ENCODE measurements around the gene GALNT16. TPM values are rescaled to one million over a fixed set of nuclear protein-coding genes. Genes with fewer than 3 reads are reported as not detected.

GALNT16 gene
- total and polyA plus RNA-seq, 2 donors (not counting 3 experiments of a cell fraction or from before 2014, with no cell fraction given): 0.39 to 0.49 TPM

DNA sequence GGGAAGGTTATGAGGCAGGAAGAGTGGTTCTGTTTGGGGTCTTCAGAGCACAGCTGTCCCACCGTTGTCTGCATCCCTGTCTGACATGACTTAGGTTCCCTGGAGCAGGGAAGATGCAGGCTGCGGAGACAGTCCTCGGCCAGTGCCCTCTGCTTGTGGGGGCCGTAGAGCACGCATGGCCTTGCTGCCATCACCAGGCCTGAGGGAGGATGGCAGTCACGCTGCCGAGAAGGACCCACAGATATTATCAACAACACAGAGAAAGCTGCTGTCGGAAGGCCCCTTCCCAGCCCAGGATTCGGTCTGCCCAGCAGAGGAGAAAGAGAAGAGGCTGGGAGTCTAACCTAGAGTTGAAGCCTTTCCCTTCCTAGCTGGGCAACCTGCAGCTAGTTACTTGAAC lies 103.1 kb downstream of the GALNT16 start:
- H3K4me1 ChIP-seq (ENCODE audit: control insufficient read depth, extremely low read depth, insufficient read depth, low read length): no peaks in the 10 kb centered on the region
- no TSS peak for BruUV-seq (replicated peaks)
- intact Hi-C loops (cut with micrococcal nuclease) (no loop called here), dilution Hi-C loops (cut with MboI; ENCODE audit: extremely low pct_ligation_motif_present, low sequenced_read_pairs) (no loop called here)
- POLR2A ChIA-PET: interaction anchor here (1.1 kb wide), 1 partner anchor 19 kb away, joined by 3 read pairs; no protein-coding TSS in a partner anchor
- no peaks in the 10 kb centered on the region for H4K20me1 ChIP-seq (replicated peaks; ENCODE audit: control insufficient read depth, extremely low read depth, insufficient read depth, low read length)
- no peak overlapping the region for H3K4me3 ChIP-seq (replicated peaks in 1 of 3; ENCODE audit: insufficient read depth in 1 of 3, low read depth in 1 of 3, low read length in 3 of 3)
- H3K79me2 ChIP-seq (ENCODE audit: control insufficient read depth, insufficient read depth, low read length): no peaks in the 10 kb centered on the region
- CTCF ChIA-PET: interaction anchor here (1.0 kb wide), 2 partner anchors 120 to 121 kb away, joined by 3 read pairs; no protein-coding TSS in a partner anchor
- H3K4me2 ChIP-seq (ENCODE audit: insufficient read depth, low read length): no peak overlapping the region
- TF ChIP-seq, protein P1, sequence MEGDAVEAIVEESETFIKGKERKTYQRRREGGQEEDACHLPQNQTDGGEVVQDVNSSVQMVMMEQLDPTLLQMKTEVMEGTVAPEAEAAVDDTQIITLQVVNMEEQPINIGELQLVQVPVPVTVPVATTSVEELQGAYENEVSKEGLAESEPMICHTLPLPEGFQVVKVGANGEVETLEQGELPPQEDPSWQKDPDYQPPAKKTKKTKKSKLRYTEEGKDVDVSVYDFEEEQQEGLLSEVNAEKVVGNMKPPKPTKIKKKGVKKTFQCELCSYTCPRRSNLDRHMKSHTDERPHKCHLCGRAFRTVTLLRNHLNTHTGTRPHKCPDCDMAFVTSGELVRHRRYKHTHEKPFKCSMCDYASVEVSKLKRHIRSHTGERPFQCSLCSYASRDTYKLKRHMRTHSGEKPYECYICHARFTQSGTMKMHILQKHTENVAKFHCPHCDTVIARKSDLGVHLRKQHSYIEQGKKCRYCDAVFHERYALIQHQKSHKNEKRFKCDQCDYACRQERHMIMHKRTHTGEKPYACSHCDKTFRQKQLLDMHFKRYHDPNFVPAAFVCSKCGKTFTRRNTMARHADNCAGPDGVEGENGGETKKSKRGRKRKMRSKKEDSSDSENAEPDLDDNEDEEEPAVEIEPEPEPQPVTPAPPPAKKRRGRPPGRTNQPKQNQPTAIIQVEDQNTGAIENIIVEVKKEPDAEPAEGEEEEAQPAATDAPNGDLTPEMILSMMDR (IDR thresholded peaks at IDR 0.05; ENCODE audit: extremely low read depth in 1 of 2, insufficient read depth in 1 of 2, low read depth in 1 of 2, low read length in 2 of 2): peak in 1 of 2 donors; percentile 17
- no peak for TF ChIP-seq JUN (IDR thresholded peaks at IDR 0.05; ENCODE audit: borderline replicate concordance, insufficient read depth, insufficient read length, low read depth)
- H3K9ac ChIP-seq (replicated peaks; ENCODE audit: extremely low read depth, insufficient read depth, low read length): no peak overlapping the region
- no peak overlapping the region for H2AFZ ChIP-seq (ENCODE audit: low read depth, low read length)
- H3K36me3 ChIP-seq (ENCODE audit: control insufficient read depth in 2 of 2, extremely low read depth in 1 of 2, insufficient read depth in 2 of 2, low read length in 2 of 2): no peaks in the 10 kb centered on the region
- H3K27me3 ChIP-seq (ENCODE audit: control insufficient read depth in 2 of 2, insufficient read depth in 2 of 2, low read length in 2 of 2): peaks cover 0 to 2% of the 10 kb centered on the region in 2 experiments
- no peaks in the 10 kb centered on the region for H3K9me3 ChIP-seq (replicated peaks; ENCODE audit: control insufficient read depth, insufficient read depth, low read length)
- no peaks in the 10 kb centered on the region for H3K9me1 ChIP-seq (replicated peaks; ENCODE audit: control insufficient read depth, extremely low read depth, insufficient read depth, low read length)
- no peak for FAIRE-seq
- no peak overlapping the region for H3K27ac ChIP-seq (ENCODE audit: insufficient read depth, low read depth, low read length)
- DNase-seq (ENCODE audit: low read depth, low spot score): no peak

DNA sequence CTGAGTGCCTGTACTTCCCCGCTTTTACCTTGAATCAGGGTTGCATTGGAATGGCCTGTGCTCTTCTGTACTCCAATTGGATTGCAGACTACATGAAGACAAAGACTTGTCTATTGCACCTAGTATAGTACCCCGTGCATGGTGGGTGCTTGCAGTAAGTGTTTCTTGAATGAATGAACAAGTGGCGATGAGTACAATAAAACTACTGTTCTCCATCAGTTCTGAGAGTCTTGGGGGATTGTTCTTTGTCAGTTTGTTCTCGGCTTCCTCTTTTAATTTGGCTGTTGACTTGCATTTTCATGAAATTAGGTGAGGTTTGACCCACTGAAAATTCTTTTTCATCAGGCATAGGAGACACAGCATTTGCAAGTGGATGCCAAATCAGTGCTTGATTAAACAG lies 104.0 kb downstream of the GALNT16 start:
- no peaks in the 10 kb centered on the region for H3K4me1 ChIP-seq (ENCODE audit: control insufficient read depth, extremely low read depth, insufficient read depth, low read length)
- no peaks in the 10 kb centered on the region for H3K36me3 ChIP-seq (ENCODE audit: control insufficient read depth in 2 of 2, extremely low read depth in 1 of 2, insufficient read depth in 2 of 2, low read length in 2 of 2)
- no peak overlapping the region for H3K27ac ChIP-seq (ENCODE audit: insufficient read depth, low read depth, low read length)
- no peaks in the 10 kb centered on the region for H3K9me3 ChIP-seq (replicated peaks; ENCODE audit: control insufficient read depth, insufficient read depth, low read length)
- no peak for TF ChIP-seq GATA2 (IDR thresholded peaks at IDR 0.05; ENCODE audit: insufficient read depth, insufficient read length, low read depth, low read length)
- TF ChIP-seq, protein P1 (IDR thresholded peaks at IDR 0.05; ENCODE audit: extremely low read depth in 1 of 2, insufficient read depth in 1 of 2, low read depth in 1 of 2, low read length in 2 of 2): no peak
- TF ChIP-seq JUN (IDR thresholded peaks at IDR 0.05; ENCODE audit: borderline replicate concordance, insufficient read depth, insufficient read length, low read depth): no peak
- TF ChIP-seq EZH2 (IDR thresholded peaks at IDR 0.05; ENCODE audit: borderline replicate concordance, low read depth, low read length, severe bottlenecking): no peak
- TF ChIP-seq FOS (IDR thresholded peaks at IDR 0.05; ENCODE audit: borderline replicate concordance, insufficient read depth, low read length): no peak
- TF ChIP-seq MYC (IDR thresholded peaks at IDR 0.05; ENCODE audit: low read depth, low read length): no peak
- TF ChIP-seq POLR2AphosphoS5 (IDR thresholded peaks at IDR 0.05; ENCODE audit: insufficient read depth, low read depth, low read length): no peak
- TF ChIP-seq POLR2A (IDR thresholded peaks at IDR 0.05; ENCODE audit: low read depth, low read length): no peak
- TF ChIP-seq, protein P2, sequence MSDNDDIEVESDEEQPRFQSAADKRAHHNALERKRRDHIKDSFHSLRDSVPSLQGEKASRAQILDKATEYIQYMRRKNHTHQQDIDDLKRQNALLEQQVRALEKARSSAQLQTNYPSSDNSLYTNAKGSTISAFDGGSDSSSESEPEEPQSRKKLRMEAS (IDR thresholded peaks at IDR 0.05; ENCODE audit: insufficient read depth, insufficient read length): no peak
- H3K9me1 ChIP-seq (replicated peaks; ENCODE audit: control insufficient read depth, extremely low read depth, insufficient read depth, low read length): no peaks in the 10 kb centered on the region
- BruUV-seq (replicated peaks): no TSS peak
- DNase-seq (ENCODE audit: low read depth, low spot score) (no peak), FAIRE-seq (no peak)
- H3K4me3 ChIP-seq (replicated peaks in 1 of 3; ENCODE audit: insufficient read depth in 1 of 3, low read depth in 1 of 3, low read length in 3 of 3): no peak overlapping the region
- no peaks in the 10 kb centered on the region for H4K20me1 ChIP-seq (replicated peaks; ENCODE audit: control insufficient read depth, extremely low read depth, insufficient read depth, low read length)
- H3K9ac ChIP-seq (replicated peaks; ENCODE audit: extremely low read depth, insufficient read depth, low read length): no peak overlapping the region
- no peaks in the 10 kb centered on the region for H3K79me2 ChIP-seq (ENCODE audit: control insufficient read depth, insufficient read depth, low read length)
- intact Hi-C loops (cut with micrococcal nuclease): no loop called here
- CTCF ChIA-PET: interaction anchor here (1.0 kb wide), 1 partner anchor 121 kb away, joined by 3 read pairs; no protein-coding TSS in a partner anchor
- peaks cover 0 to 2% of the 10 kb centered on the region in 2 experiments for H3K27me3 ChIP-seq (ENCODE audit: control insufficient read depth in 2 of 2, insufficient read depth in 2 of 2, low read length in 2 of 2)
- H2AFZ ChIP-seq (ENCODE audit: low read depth, low read length): no peak overlapping the region
- dilution Hi-C loops (cut with MboI; ENCODE audit: extremely low pct_ligation_motif_present, low sequenced_read_pairs): no loop called here
- no peak overlapping the region for H3K4me2 ChIP-seq (ENCODE audit: insufficient read depth, low read length)
- POLR2A ChIA-PET: no interaction called here

Data from endothelial cell of umbilical vein (primary cell).